HCEC 1CT (cell line): ENCODE measurements around the gene MSMP.

Experiments used
- DNase-seq: peaks from one replicate; pipeline ENCODE4 v3.0.0-alpha.2; 2017

MSMP gene

DNA sequence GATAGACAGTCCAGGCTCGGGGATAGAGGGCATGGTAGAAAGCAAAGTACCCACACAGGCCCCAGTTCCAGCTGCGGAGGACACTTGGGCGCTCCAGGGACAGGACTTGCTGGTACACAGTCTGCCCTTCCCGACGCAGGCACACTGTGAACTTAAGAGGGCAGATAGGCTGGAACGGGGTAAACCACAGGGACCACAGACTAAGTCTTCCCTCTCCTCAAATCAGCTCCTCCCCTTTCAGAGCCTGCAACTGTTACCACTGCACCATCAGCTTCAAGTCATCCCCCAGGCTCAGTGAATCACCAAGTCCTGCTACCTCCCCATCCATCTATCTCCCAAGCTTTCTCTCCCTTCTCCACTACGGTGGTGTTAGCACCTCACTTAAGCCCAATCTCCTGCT, 12.3 kb downstream of the MSMP start:
- DNase-seq, result no peak

GRCh38 chr9:35740243-35740642, 13.8 kb downstream of the MSMP start:
- DNase-seq, result no peak

DNA sequence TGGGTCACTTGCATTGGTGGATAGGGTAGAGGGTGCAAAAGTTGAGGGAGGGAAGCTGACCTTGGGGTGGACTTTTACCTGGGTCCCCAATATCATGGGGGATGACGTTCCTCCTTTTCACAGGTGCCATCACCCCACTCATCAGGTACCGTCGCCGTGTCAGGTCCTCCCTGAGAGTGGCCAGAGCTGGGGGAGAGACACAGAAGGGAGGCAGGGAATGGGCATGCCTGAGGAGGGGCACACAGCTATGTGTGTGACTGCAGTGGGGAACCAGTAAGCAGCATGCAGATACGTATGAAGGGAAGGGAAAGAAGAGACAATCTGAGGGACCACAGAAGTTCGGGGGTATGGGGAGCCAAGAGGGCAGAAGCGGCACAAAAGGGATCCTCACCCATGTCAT, 15.2 kb downstream of the MSMP start:
- no peak for DNase-seq

- DNase-seq, result no peak
Measured at GRCh38 chr9:35738186-35738585, 15.9 kb downstream of the MSMP start.

DNA sequence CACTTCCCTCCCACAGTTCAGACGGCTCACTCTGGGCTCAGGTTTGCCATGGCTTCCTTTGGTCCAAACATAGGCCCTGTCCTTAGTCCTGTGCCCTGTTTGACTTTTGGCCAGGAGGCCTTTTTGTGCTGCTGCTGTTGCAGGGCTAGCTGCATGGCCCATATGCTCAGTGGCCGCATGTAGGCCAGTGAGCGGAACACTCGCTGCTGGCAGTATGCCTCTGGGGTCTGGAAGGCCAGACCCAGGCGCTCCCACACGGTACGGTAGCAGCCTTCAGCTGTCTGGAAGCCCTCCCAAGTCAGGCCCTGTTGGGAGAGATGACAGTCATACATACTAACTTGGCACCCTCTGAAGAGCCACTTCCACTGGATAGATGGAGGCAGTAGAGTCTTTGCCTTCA, 16.9 kb downstream of the MSMP start:
- DNase-seq, result no peak

DNA sequence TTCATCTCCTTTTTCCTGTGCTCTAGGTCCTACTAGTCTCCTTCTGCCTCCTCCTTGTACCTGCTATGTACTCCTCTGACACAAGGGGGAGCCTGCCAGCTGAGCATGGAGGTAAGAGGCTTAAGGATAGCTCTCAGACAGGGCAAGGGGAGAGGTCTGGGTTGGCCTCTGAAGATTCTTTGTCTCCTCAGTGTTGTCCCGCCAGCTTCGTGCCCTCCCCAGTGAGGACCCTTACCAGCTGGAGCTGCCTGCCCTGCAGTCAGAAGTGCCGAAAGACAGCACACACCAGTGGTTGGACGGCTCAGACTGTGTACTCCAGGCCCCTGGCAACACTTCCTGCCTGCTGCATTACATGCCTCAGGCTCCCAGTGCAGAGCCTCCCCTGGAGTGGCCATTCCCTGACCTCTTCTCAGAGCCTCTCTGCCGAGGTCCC, 17.9 kb downstream of the MSMP start:
- DNase-seq, result peak; percentile 62

- DNase-seq, result no peak
Measured at GRCh38 chr9:35734096-35734495, 20.0 kb downstream of the MSMP start.

GRCh38 chr9:35732800-35733541, 21.1 kb downstream of the MSMP start:
- peak; percentile 42 for DNase-seq

DNA sequence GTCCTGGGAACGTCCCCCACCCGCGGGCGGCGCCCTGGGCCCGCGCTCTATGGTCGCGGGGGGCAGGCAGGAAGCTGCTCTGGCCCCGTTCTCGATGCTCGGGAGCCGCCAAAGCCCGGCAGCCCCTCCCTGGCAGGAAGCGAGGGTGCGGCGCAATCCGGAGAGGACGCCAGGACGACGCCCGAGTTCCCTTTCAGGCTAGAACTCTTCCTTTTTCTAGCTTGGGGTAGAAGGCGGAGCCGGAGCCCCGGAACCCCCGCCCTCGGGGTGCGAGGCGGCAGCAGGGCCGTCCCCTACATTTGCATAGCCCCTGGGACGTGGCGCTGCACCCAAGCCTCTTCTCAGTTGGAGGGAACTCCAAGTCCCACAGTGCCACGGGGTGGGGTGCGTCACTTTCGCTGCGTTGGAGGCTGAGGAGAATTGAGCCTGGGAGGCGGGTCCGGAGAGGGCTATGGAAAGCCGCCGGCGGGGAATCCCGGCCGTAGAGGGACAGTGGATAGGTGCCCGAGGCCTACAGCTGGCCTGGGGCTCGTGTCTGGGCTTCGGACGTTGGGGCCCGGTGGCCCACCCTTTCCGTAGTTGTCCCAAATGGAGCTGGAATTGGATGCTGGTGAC, 21.8 kb downstream of the MSMP start, which contains the start of the genes CREB3 and TLN1:
CREB3 (plus strand) TSS at position 482 of the 615 bp plus-strand sequence; CDS start at position 589, 107 bp downstream.
TLN1 (minus strand) TSS at position 11 of the 615 bp plus-strand sequence. CDS start 6,501 bp downstream, outside the sequence.
- peak; percentile 99 for DNase-seq

DNA sequence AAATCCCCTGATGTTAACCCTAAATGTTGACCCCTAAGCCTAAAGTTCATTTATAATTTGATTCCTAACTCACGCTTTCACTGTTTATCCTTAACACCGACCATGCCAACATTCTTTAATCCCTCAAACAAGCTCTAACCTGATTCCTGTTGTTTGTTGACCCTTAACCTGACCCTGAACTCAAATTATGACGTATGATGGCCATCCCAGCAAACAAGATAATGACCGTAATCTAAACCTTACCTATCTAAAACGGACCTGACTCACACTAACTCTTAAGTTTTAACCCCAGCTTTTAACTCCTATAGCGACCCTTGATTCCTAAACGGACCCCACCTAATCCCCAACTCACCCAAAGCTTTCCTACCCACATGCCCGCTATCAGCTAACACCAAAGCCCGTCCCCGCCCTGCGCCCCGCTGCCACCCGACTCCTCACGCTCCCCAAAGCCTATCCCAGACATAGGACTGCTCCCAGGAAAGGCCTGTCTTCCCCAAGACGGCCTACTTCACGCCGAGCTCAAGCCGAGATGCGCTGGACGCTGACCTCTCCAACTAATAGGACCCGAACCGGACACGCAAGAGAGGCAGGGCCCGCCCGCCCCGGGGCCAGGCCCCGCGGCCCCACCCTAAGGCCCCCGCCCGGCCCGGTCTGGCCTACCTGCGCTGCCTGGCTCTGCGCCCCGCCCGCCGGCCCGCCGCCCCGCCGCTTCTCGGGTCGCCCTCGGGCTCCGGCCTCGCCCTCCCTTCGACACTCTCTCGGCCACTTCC, 22.5 kb downstream of the MSMP start:
- no peak for DNase-seq

GRCh38 chr9:35730486-35730854, 23.6 kb downstream of the MSMP start:
- no peak for DNase-seq

DNA sequence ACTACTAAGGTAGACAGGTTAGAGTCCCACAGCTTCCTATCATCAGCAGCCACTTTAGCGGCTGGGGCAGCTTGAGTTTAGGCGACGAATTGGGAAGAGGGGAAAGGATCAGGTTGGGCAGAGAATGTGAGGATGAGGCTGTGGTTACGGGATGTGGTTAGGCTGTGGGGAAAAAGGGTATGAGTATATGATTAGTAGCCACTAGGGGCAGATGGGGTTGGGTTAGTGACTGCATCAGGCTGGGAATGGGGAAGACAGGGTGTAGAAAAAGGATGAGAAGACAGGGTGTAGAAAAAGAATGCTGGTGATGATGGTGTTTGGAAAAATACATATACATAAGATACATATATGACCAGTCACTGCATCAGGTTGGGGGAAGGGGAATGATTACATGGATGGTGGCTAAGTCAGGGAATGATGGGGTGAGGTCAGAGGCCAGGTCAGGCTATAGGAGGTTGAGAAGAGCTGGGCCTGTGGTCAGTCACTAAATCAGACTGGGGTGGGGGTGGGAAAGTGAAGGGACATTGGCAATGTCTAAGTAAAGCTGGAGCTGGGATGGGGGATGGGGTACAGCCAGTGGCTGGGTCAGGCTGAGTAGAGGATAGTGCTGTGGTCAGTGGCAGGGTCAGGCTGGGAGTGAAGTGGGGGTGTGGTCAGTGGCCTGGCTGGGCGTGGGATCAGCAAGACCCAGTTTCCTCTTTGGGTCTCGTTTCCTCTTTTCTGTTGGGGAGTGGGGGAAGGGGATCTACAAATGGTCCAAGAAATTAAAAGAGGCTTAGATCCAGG, 24.2 kb downstream of the MSMP start:
- DNase-seq, result peak; percentile 96

DNA sequence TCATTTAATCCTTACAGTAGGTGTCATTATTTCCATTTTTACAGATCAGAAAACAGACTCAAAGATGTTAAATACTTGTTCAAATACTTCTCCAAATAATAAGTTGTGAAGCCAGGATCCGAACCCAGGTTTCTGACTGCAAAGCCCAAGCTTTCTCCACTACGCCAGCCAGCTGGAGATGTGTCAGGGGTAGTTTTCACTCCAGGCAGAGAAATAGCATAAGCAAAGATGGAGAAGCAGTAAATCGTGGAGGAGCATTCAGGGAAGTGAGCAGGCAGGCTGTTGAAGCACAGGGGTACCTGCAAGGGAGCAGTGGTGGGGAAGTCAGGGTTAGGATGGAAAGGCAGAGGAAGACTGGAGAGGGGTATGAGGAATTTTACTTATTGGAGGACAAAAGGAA, 25.0 kb downstream of the MSMP start:
- DNase-seq, result no peak

DNA sequence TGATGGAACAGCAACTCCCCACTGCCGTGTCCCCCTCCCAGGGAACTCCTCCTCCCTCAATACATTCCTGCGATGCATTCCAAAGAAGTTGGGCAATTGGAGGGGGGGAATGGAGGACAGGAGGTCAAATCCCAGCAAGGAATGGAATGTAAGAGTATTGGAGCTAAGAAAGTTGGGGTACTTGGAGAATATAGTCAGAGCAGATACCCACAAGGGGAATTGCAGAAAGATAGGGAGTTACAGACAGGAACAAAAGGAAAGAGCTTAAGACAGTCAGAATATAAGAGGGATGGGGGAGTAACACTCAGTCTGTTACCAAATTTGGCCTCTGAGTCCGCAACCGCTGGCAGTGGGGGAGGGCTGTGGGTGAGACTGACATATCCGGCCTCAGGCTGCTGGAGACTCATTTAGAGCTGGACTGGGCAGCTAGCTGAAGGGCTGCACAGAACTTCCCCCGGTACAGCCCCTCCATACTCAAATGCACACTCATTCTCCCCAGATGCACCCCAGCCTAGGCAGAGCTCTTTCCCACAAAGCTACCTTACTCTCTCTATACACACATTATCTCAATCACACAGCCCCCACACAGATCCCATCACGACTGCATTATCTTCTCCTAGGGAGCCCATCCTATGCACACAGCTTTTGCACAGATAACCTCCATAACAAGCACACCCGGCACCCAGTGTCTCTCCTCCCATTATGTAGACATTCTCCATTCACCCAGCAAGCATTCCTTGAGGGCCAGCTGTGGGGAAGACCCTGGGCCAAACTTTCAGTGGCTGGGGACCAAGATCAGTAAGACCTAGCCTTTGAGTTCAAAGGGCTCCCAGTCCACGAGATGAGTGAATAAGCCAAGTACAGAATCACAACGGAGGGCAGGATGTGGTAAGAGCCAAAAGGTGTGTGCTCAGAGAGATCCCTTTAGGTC, 25.8 kb downstream of the MSMP start:
- peak; percentile 93 for DNase-seq

DNA sequence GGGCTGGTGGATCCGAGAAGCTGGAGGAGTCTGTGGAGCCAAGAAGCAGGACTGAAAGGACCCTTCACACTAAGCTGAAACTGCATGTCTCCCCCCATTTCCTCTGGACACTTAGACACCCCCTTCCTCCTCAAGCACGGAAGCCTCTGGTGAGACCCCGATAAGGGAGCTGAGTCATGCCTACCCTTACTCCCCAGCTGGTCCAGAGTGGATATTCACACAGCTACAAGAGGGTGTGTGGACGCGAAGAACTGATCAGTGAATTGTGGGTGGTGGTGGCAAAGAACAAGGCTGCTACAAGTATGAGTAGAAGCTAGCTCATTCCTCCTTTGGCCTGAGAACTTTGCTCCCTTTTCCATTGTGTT, 26.4 kb downstream of the MSMP start:
- no peak for DNase-seq

GRCh38 chr9:35726931-35727330, 27.1 kb downstream of the MSMP start:
- peak; percentile 43 for DNase-seq

GRCh38 chr9:35725362-35725761, 28.7 kb downstream of the MSMP start:
- DNase-seq, result no peak

DNA sequence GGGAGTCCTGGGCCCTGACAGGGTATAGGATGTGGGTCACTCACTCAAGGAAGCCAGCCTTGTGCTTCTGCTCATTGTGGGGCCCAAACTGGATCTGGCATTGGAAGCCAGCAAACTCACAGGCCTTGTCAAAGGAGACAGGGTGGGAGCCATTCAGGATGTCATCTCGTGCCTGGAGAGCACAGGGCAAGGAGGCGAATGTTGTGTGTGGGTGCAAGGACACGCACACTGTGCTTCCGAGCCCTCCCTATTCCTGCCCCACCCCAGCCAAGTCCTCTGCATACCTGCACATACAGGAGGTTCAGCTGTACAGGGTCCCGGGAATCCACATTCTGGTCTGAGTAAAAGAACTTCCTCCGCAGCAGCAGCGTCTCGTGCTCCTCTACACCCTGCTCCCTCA, 30.2 kb downstream of the MSMP start:
- DNase-seq, result no peak

GRCh38 chr9:35723426-35723825, 30.6 kb downstream of the MSMP start:
- no peak for DNase-seq

DNA sequence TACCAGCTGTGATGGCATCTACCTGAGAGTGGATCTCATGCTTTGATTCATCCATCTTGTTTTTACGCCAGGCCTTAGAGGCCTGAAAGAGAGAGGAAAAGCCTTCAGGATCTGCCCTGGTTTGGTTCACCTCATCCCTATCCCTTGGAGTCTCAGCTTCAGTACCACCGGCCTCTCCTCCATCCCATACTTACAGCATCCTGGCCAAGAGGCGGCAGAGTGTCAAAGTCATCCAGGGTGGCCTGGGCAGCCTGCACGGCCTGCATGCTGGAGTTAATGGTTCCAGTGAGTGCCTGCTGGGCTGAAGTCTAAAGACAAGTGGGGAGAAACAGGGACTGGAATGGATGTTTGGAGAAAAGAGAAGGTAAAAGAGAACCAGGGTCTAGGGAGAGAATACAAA, 34.5 kb downstream of the MSMP start:
- no peak for DNase-seq

DNA sequence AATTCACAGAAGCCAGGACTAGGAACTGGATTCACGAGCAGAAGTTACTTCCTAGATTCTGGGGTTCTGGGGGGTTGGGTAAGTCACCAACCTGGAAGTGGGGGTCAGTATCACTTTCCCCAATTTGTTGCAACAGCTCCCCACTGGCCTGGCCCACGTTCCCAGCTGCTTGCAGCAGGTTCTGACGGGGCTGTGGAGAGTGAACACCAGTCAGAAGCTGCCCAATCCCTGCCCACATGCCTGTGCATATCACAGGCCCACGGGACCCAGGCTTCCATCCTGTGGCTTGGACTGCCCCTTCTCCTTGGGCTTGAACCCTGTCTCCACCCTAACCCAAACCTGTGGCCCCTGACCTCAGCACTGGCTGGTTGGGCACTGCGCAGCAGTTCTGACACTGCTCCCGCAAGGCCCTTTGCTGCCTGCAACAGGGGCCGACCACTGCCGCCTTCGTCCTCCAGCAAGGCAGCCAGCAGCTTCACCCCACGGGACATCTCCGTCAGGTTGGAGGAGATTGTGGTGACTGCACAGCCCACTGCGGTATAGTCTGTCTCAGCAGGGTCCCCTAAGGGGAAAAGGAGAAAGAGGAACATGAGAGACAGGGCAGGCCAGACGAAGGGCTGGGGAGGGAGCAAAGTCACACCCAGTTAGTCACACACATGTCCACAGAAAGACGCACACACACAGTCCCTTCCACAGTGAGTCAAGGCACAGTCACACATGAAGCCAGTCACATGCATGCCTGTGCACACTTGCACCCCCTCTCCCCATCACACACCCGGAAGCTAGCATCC, 35.2 kb downstream of the MSMP start:
- DNase-seq, result peak; percentile 29
